Breast epithelium (tissue), 3 donors: Measurements from ENCODE around the gene PCDH15.

Experiments used
- CTCF ChIP-seq, 3 donors: fragments of 450-650 bp; IDR thresholded peaks; one replicate each; pipeline ENCODE4 v1.5.1; 2016 to 2017; ENCODE audit warnings: antibody characterized with exemption in 3 of 3, mild to moderate bottlenecking in 3 of 3, moderate library complexity in 3 of 3
- POLR2A ChIP-seq: fragments of 450-650 bp; IDR thresholded peaks from one replicate; pipeline ENCODE4 v1.6.1; 2016; ENCODE audit warnings: antibody characterized with exemption, mild to moderate bottlenecking, moderate library complexity
- POLR2AphosphoS5 ChIP-seq, 3 donors: sonication (generic); formaldehyde crosslinking; IDR thresholded peaks; one replicate each; pipeline ENCODE4 v1.6.1; 2017; ENCODE audit warnings: antibody characterized with exemption in 3 of 3

GRCh38 chr10:54702583-54703485 lies 98.2 kb downstream of the PCDH15 start:
- TF ChIP-seq CTCF (IDR thresholded peaks at IDR 0.05) (no peak), POLR2A (no peak), POLR2AphosphoS5 (IDR thresholded peaks at IDR 0.05) (no peak)
